SU-DHL-6 (cell line): Measurements from ENCODE around the gene IRX2.

ENCODE experiments used
- H2AFZ ChIP-seq: fragments of 200-600 bp; sonication (generic); 2 replicates; pipeline ENCODE4 v1.6.1; 2014; ENCODE audit warnings: low read depth, mild to moderate bottlenecking, moderate library complexity, mixed read lengths, antibody characterized with exemption, low read length; ENCODE audit not compliant: severe bottlenecking
- H3F3A ChIP-seq: fragments of 200-600 bp; shearing (Covaris generic); 2 replicates; pipeline ENCODE4 v1.6.0; 2016; ENCODE audit warnings: antibody characterized with exemption, mild to moderate bottlenecking; ENCODE audit not compliant: insufficient read depth
- H3K27ac ChIP-seq: fragments of 200-600 bp; sonication (generic); 2 replicates; pipeline ENCODE4 v1.5.1; 2016; ENCODE audit warnings: low read depth, mild to moderate bottlenecking, low read length, moderate library complexity, mixed read lengths
- H3K27me3 ChIP-seq: fragments of 200-600 bp; sonication (generic), shearing (Covaris generic); 2 replicates; pipeline ENCODE4 v1.6.0; 2014; ENCODE audit warnings: mild to moderate bottlenecking, low read length
- H3K36me3 ChIP-seq: fragments of 200-600 bp; sonication (generic); 2 replicates; pipeline ENCODE4 v1.6.1; 2014; ENCODE audit warnings: mild to moderate bottlenecking, low read length, mixed read lengths
- H3K4me2 ChIP-seq: fragments of 300-600, 200-600 bp; shearing (Covaris generic), sonication (generic); 2 replicates; pipeline ENCODE4 v1.6.0; 2014; ENCODE audit warnings: low read length, low read depth, mild to moderate bottlenecking; ENCODE audit not compliant: poor library complexity, severe bottlenecking
- H3K4me3 ChIP-seq: fragments of 200-600 bp; sonication (generic); 2 replicates; pipeline ENCODE4 v1.5.1; 2014; ENCODE audit warnings: antibody characterized with exemption, low read length, mild to moderate bottlenecking, mixed read lengths; ENCODE audit not compliant: insufficient read depth, poor library complexity, severe bottlenecking
- H3K79me2 ChIP-seq: fragments of 200-600 bp; sonication (generic); 2 replicates; pipeline ENCODE4 v1.6.1; 2014; ENCODE audit warnings: mild to moderate bottlenecking, low read length, moderate library complexity; ENCODE audit not compliant: insufficient read depth
- H3K9ac ChIP-seq: fragments of 200-600 bp; sonication (generic); 2 replicates; pipeline ENCODE4 v1.7.0; 2014; ENCODE audit warnings: mild to moderate bottlenecking, low read length
- H3K9me2 ChIP-seq: fragments of 200-600 bp; sonication (generic); replicated peaks from 2 replicates; pipeline ENCODE4 v1.6.1; 2014; ENCODE audit warnings: low read length; ENCODE audit not compliant: insufficient read depth
- H3K9me3 ChIP-seq: fragments of 200-600 bp; sonication (generic); 2 replicates; pipeline ENCODE4 v1.6.1; 2014; ENCODE audit warnings: low read length, mixed read lengths; ENCODE audit not compliant: insufficient read depth
- H4K20me1 ChIP-seq: fragments of 200-600 bp; sonication (generic); 2 replicates; pipeline ENCODE4 v1.6.1; 2014; ENCODE audit warnings: low read depth, mild to moderate bottlenecking, antibody characterized with exemption, low read length, moderate library complexity, mixed read lengths
- EZH2phosphoT487 ChIP-seq: fragments of 200-600 bp; sonication (generic), shearing (Covaris generic); conservative IDR thresholded peaks from 2 replicates; pipeline ENCODE4 v1.6.1; 2018; ENCODE audit warnings: mild to moderate bottlenecking, antibody characterized with exemption, low read length, moderate library complexity, mixed read lengths
- TF ChIP-seq, protein P1 (sequence below): fragments of 200-600 bp; sonication (generic); IDR thresholded peaks from one replicate; pipeline ENCODE4 v1.5.1; 2017; ENCODE audit warnings: antibody characterized with exemption, mild to moderate bottlenecking, low read length, moderate library complexity; ENCODE audit not compliant: insufficient read depth, poor library complexity, severe bottlenecking

The IRX2 gene

DNA sequence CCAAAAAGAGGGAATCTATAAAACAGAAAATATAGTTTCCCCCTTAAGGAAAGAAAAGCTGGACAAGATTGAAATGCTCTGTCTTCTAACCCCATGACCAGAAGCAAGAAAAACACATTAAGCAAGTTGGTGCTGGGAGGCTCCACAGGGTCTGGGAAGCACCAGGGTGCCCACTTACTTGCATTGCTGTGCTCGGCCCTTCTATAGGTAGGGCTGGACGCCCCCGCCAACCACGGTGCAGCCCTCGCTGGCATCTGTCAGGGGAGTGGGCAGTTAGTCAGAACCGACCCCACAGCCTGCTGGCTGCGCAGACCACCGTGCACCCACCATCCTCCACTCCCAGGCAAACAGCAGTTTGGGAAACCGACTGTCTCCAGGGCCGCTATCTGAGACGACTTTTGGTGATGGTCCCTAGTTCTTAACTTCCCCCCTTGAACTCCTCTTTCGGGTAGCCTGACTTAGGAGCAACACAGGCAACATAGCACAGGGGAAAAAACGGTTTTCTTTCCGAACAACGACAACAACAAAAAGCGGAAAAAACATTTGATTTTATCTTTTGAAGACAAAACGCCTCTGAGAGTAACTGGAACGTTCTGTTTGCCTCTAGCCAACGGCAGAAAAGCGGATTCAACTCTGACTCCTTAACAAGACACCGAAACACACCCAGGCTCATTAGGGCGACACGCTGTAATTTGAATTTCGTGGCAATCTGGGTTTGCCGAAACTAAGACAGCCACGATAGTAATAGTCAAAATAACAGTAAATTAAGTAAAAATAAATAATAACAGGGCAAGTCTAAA, 3.9 kb downstream of the IRX2 start:
- Histone ChIP-seq H4K20me1 (no peaks in the 10 kb centered on the region), H3K36me3 (no peaks in the 10 kb centered on the region), H3K4me3 (no peak overlapping the region), H3K4me2 (no peak overlapping the region), H2AFZ (no peak overlapping the region), H3K27me3 (no peaks in the 10 kb centered on the region), H3K9ac (no peak overlapping the region), H3K79me2 (no peaks in the 10 kb centered on the region), H3K27ac (no peak overlapping the region), H3K9me3 (no peaks in the 10 kb centered on the region), H3K9me2 (no peaks in the 10 kb centered on the region), H3F3A (no peaks in the 10 kb centered on the region)
- TF ChIP-seq, protein P1, sequence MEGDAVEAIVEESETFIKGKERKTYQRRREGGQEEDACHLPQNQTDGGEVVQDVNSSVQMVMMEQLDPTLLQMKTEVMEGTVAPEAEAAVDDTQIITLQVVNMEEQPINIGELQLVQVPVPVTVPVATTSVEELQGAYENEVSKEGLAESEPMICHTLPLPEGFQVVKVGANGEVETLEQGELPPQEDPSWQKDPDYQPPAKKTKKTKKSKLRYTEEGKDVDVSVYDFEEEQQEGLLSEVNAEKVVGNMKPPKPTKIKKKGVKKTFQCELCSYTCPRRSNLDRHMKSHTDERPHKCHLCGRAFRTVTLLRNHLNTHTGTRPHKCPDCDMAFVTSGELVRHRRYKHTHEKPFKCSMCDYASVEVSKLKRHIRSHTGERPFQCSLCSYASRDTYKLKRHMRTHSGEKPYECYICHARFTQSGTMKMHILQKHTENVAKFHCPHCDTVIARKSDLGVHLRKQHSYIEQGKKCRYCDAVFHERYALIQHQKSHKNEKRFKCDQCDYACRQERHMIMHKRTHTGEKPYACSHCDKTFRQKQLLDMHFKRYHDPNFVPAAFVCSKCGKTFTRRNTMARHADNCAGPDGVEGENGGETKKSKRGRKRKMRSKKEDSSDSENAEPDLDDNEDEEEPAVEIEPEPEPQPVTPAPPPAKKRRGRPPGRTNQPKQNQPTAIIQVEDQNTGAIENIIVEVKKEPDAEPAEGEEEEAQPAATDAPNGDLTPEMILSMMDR = no peak
- no peak for TF ChIP-seq EZH2phosphoT487

DNA sequence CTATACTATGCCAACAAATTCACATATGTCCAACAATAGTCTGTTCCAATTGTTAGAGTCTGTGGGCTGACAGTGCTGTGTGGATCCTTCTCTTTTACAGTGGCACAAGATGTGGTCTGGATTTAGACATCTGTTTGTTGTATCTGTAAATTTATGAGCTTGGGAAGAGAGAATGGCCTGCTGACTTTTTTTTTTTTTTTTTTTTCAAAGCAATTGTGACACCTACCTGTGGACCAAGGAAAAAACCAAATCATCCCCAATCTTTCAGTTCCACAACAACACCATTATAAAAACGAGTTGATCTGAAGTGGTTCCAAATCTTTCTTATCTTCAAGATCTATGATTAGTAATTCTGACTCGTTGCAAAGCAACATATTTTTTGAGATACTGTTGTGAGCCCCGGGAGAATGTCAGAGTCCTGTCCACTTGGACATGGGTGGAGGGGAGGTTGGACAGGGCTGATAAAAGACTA, 4.9 kb downstream of the IRX2 start:
- Histone ChIP-seq H3K9ac (no peak overlapping the region), H3F3A (no peaks in the 10 kb centered on the region), H3K4me2 (no peak overlapping the region), H3K9me3 (no peaks in the 10 kb centered on the region), H4K20me1 (no peaks in the 10 kb centered on the region), H3K27me3 (no peaks in the 10 kb centered on the region), H3K36me3 (no peaks in the 10 kb centered on the region), H2AFZ (no peak overlapping the region), H3K79me2 (no peaks in the 10 kb centered on the region), H3K4me3 (no peak overlapping the region), H3K27ac (no peak overlapping the region), H3K9me2 (no peaks in the 10 kb centered on the region)
- TF ChIP-seq EZH2phosphoT487 = no peak
- TF ChIP-seq, protein P1 = no peak

DNA sequence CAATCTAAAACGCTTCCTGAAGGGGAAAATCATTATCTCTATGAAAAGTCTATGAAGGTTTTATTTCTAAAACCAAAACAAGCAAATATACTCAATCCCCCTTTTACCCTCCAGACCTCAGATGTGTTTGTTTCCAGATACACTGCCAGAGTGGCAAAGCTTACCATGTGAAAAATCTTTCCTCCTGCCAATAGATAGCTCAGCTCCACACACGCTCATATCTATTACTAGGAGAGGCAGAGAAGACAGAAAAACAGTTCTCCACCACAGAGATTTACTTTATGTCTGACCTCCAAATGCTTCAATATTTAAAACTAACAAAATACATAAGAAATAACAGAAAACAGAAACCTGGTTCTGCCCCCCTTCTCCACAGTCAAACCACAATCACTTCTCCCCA, 7.0 kb downstream of the IRX2 start:
- H3K27me3 ChIP-seq = no peaks in the 10 kb centered on the region
- H3K9me2 ChIP-seq = no peaks in the 10 kb centered on the region
- H3K36me3 ChIP-seq = no peaks in the 10 kb centered on the region
- no peaks in the 10 kb centered on the region for H3K79me2 ChIP-seq
- no peaks in the 10 kb centered on the region for H3K9me3 ChIP-seq
- no peak overlapping the region for H3K4me2 ChIP-seq
- H3K27ac ChIP-seq = no peak overlapping the region
- H3K9ac ChIP-seq = no peak overlapping the region
- no peaks in the 10 kb centered on the region for H3F3A ChIP-seq
- no peak for TF ChIP-seq EZH2phosphoT487
- TF ChIP-seq, protein P1 = no peak
- H2AFZ ChIP-seq = no peak overlapping the region
- no peak overlapping the region for H3K4me3 ChIP-seq
- no peaks in the 10 kb centered on the region for H4K20me1 ChIP-seq
